Measurements from ENCODE around the gene SLC30A5. TPM values are rescaled to one million over a fixed set of nuclear protein-coding genes. Genes with fewer than 3 reads are reported as not detected.

SLC30A5 gene
- polyA plus RNA-seq, 2 of the 4 experiments (the other 2 are of a cell fraction), result 51.2 to 74.6 TPM

DNA sequence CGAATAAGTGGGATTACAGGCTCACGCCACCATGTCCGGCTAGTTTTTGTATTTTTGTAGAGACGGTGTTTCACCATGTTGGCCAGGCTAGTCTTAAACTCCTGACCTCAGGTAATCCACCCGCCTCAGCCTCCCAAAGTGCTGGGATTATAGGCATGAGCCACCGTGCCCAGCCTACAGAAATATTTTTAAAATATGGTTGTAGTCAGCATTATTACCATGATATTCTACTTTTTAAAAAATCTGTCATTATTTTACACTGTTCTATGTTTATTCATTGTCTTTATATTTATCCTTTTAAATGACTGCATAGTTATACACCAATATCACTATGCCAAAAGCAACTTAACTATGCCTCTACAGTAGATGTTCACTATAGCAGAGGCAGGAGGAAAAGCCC, 41.6 kb upstream of the SLC30A5 start:
- H3K4me2 ChIP-seq, result no peak overlapping the region
- ChIA-PET POLR2A (no interaction called here), CTCF (no interaction called here)
- H3K27ac ChIP-seq, result no peak overlapping the region
- DNase-seq (ENCODE audit: low read depth in 1 of 2, low spot score in 1 of 2) (no peak), FAIRE-seq (no peak), ATAC-seq (no peak)
- TF ChIP-seq MAFK (IDR thresholded peaks at IDR 0.05; ENCODE audit: partially characterized antibody) (peak; percentile 67), KDM5A (IDR thresholded peaks at IDR 0.05) (no peak)
- TF ChIP-seq, protein P1, sequence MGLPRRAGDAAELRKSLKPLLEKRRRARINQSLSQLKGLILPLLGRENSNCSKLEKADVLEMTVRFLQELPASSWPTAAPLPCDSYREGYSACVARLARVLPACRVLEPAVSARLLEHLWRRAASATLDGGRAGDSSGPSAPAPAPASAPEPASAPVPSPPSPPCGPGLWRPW (IDR thresholded peaks at IDR 0.05), result no peak
- H3K4me3 ChIP-seq, result no peak overlapping the region
- H3K4me1 ChIP-seq, result no peaks in the 10 kb centered on the region
- no peaks in the 10 kb centered on the region for H3K9me3 ChIP-seq
- WGBS (ENCODE audit: missing lambda C conversion rate), result 84% methylated on average over 6 of the region's 6 CpGs

DNA sequence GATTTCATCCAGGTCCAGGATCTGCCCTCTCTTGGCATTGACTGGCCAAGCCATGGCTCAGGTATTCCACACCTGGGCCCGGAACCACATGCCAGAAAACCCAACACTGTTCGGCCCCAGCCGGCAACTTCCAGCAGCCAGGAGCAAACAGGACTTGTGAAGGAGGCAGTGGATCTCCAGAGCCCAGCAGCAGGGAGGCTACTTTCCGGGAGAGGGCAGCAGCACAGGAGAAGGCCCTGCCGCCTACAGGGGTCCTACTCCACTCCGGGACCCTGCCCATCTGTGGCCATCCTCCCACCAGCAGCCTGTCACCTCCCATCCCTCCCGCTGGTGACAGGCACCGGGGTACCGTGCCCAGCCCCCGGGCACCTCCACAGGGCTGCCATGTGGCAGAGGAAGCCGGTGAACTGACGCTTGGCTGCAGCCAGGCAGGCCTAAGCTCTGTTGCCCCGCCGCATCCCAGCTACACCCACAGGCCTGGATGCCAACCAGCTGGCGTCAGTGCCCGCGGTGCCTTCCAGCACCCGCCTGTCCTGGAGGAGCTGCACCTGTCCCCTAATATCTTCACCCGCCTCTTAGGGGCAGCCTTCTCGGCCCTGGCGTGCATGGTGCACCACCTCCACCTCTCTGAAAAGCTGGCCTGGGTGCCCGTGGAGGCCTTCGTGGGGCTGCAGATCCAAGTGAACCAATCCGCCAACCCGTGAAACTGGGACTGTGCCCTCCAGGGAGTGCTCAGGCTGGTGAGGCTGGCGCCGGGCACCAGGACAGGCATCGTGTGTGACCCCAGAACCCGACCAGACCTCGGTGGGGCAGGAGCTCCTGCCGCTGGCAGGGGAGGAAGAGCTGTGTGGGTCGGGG, 18.9 kb upstream of the SLC30A5 start:
- CTCF ChIA-PET, result interaction anchor here (0.6 to 1.5 kb wide), 2 partner anchors 18 to 36 kb away, joined by 3 to 4 read pairs; partner anchors contain the start of gene SLC30A5
- no peak for DNase-seq (ENCODE audit: low read depth in 1 of 2, low spot score in 1 of 2)
- peak; percentile 36 to 54; a peak in 5 of 6 replicates for ATAC-seq
- TF ChIP-seq, protein P2, sequence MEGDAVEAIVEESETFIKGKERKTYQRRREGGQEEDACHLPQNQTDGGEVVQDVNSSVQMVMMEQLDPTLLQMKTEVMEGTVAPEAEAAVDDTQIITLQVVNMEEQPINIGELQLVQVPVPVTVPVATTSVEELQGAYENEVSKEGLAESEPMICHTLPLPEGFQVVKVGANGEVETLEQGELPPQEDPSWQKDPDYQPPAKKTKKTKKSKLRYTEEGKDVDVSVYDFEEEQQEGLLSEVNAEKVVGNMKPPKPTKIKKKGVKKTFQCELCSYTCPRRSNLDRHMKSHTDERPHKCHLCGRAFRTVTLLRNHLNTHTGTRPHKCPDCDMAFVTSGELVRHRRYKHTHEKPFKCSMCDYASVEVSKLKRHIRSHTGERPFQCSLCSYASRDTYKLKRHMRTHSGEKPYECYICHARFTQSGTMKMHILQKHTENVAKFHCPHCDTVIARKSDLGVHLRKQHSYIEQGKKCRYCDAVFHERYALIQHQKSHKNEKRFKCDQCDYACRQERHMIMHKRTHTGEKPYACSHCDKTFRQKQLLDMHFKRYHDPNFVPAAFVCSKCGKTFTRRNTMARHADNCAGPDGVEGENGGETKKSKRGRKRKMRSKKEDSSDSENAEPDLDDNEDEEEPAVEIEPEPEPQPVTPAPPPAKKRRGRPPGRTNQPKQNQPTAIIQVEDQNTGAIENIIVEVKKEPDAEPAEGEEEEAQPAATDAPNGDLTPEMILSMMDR (IDR thresholded peaks at IDR 0.05), result no peak
- TF ChIP-seq CBX8 (IDR thresholded peaks at IDR 0.05), result no peak
- no peak for TF ChIP-seq CEBPB (IDR thresholded peaks at IDR 0.05)
- no peak for TF ChIP-seq RARB (CRISPR knock-in tag; IDR thresholded peaks at IDR 0.05)
- no peak for TF ChIP-seq RFX5 (IDR thresholded peaks at IDR 0.05)
- no peak for TF ChIP-seq CHD2 (IDR thresholded peaks at IDR 0.05; ENCODE audit: low read length, partially characterized antibody)
- TF ChIP-seq, protein P3, sequence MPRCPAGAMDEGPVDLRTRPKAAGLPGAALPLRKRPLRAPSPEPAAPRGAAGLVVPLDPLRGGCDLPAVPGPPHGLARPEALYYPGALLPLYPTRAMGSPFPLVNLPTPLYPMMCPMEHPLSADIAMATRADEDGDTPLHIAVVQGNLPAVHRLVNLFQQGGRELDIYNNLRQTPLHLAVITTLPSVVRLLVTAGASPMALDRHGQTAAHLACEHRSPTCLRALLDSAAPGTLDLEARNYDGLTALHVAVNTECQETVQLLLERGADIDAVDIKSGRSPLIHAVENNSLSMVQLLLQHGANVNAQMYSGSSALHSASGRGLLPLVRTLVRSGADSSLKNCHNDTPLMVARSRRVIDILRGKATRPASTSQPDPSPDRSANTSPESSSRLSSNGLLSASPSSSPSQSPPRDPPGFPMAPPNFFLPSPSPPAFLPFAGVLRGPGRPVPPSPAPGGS (IDR thresholded peaks at IDR 0.05), result no peak
- no peak for TF ChIP-seq FOSB (CRISPR knock-in tag; IDR thresholded peaks at IDR 0.05)
- TF ChIP-seq, protein P4, sequence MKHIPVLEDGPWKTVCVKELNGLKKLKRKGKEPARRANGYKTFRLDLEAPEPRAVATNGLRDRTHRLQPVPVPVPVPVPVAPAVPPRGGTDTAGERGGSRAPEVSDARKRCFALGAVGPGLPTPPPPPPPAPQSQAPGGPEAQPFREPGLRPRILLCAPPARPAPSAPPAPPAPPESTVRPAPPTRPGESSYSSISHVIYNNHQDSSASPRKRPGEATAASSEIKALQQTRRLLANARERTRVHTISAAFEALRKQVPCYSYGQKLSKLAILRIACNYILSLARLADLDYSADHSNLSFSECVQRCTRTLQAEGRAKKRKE (CRISPR knock-in tag; IDR thresholded peaks at IDR 0.05; ENCODE audit: low read depth), result no peak
- TF ChIP-seq GATA3 (IDR thresholded peaks at IDR 0.05; ENCODE audit: borderline replicate concordance), result no peak
- TF ChIP-seq PHF8 (IDR thresholded peaks at IDR 0.05; ENCODE audit: borderline replicate concordance, low read depth), result no peak
- TF ChIP-seq RNF2 (IDR thresholded peaks at IDR 0.05; ENCODE audit: borderline replicate concordance, low read depth), result no peak
- WGBS (ENCODE audit: missing lambda C conversion rate), result 80% methylated on average over 14 of the region's 32 CpGs
- Histone ChIP-seq H3K4me2 (no peak overlapping the region), H3K27ac (no peak overlapping the region), H3K9me3 (no peaks in the 10 kb centered on the region), H3K4me1 (0 out of 3 replicates have a peak, but pooled peaks cover 4% of the 10 kb centered on the region), H3K4me3 (no peak overlapping the region)
- POLR2A ChIA-PET, result no interaction called here
- no peak for FAIRE-seq

DNA sequence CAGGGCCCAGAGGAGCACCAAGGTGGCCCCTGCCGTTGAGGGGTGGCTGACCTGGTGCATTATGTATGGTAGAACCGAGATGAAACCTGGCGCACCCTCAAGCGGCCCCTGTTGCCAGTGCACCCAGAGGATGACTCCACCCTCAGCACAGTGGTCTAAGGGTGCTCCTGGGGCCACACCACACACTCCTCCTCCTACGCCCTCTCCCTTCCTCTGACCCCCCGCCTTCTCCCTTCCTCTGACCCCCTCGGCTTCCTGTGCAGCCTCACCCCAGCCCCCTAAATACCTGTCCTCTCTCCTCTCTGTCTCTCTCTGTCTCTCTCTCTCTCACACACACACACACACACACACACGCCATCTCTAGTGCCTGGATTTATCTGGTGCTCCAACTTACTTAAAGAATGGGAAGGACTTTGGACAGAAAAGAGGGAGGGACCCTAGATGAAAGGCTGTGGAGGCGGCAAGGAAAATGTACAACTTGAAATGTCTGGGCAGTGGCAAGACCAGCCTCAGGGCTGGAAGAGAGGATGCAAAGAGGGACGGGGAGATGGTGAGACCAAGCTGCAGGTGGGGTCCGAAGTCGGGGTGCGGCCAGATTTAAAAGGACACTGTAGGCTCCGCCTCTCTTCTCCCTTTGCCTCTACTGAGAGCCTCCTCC, 18.2 kb upstream of the SLC30A5 start:
- no peak overlapping the region for H3K4me3 ChIP-seq
- H3K4me2 ChIP-seq, result no peak overlapping the region
- ATAC-seq, result peak; percentile 30 to 47; a peak in 4 of 6 replicates
- WGBS (ENCODE audit: missing lambda C conversion rate), result 70% methylated on average over 13 of the region's 14 CpGs
- H3K4me1 ChIP-seq, result 0 out of 3 replicates have a peak, but pooled peaks cover 4% of the 10 kb centered on the region
- POLR2A ChIA-PET, result no interaction called here
- H3K9me3 ChIP-seq, result no peaks in the 10 kb centered on the region
- CTCF ChIA-PET, result interaction anchor here (0.6 to 1.0 kb wide), 2 partner anchors 18 to 36 kb away, joined by 3 read pairs; no protein-coding TSS in a partner anchor
- no peak for DNase-seq (ENCODE audit: low read depth in 1 of 2, low spot score in 1 of 2)
- H3K27ac ChIP-seq, result no peak overlapping the region
- no peak for FAIRE-seq
- TF ChIP-seq TP53 (CRISPR knock-in tag; IDR thresholded peaks at IDR 0.05), result no peak
- no peak for TF ChIP-seq RARB (CRISPR knock-in tag; IDR thresholded peaks at IDR 0.05)
- TF ChIP-seq, protein P5, sequence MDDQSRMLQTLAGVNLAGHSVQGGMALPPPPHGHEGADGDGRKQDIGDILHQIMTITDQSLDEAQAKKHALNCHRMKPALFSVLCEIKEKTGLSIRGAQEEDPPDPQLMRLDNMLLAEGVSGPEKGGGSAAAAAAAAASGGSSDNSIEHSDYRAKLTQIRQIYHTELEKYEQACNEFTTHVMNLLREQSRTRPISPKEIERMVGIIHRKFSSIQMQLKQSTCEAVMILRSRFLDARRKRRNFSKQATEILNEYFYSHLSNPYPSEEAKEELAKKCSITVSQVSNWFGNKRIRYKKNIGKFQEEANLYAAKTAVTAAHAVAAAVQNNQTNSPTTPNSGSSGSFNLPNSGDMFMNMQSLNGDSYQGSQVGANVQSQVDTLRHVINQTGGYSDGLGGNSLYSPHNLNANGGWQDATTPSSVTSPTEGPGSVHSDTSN (IDR thresholded peaks at IDR 0.05), result no peak
- TF ChIP-seq SREBF2 (IDR thresholded peaks at IDR 0.05), result no peak
- TF ChIP-seq FOXS1 (CRISPR knock-in tag; IDR thresholded peaks at IDR 0.05), result no peak
- TF ChIP-seq, protein P3 (IDR thresholded peaks at IDR 0.05), result no peak
- TF ChIP-seq, protein P6, sequence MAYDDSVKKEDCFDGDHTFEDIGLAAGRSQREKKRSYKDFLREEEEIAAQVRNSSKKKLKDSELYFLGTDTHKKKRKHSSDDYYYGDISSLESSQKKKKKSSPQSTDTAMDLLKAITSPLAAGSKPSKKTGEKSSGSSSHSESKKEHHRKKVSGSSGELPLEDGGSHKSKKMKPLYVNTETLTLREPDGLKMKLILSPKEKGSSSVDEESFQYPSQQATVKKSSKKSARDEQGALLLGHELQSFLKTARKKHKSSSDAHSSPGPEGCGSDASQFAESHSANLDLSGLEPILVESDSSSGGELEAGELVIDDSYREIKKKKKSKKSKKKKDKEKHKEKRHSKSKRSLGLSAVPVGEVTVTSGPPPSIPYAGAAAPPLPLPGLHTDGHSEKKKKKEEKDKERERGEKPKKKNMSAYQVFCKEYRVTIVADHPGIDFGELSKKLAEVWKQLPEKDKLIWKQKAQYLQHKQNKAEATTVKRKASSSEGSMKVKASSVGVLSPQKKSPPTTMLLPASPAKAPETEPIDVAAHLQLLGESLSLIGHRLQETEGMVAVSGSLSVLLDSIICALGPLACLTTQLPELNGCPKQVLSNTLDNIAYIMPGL (CRISPR knock-in tag; IDR thresholded peaks at IDR 0.05; ENCODE audit: borderline replicate concordance), result no peak
- TF ChIP-seq NFE2L2 (conservative IDR thresholded peaks at IDR 0.05; ENCODE audit: low read length), result no peak
- TF ChIP-seq RNF2 (IDR thresholded peaks at IDR 0.05; ENCODE audit: borderline replicate concordance, low read depth), result no peak
- TF ChIP-seq, protein P7, sequence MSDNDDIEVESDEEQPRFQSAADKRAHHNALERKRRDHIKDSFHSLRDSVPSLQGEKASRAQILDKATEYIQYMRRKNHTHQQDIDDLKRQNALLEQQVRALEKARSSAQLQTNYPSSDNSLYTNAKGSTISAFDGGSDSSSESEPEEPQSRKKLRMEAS (IDR thresholded peaks at IDR 0.05), result no peak

Data from A549 (cell line).